MM.1S (cell line): ENCODE results near the gene PRDM7.

Experiments used
- EZH2 ChIP-seq: fragments of 300-600 bp; sonication (generic); optimal IDR thresholded peaks from 2 replicates; pipeline ENCODE3; 2017; ENCODE audit warnings: low read depth, mild to moderate bottlenecking, antibody characterized with exemption, low read length, mixed read lengths
- EZH2phosphoT487 ChIP-seq: fragments of 300-600 bp; sonication (generic); IDR thresholded peaks from 2 replicates; pipeline ENCODE4 v1.6.1; 2018; ENCODE audit warnings: antibody characterized with exemption, low read length
- TF ChIP-seq, protein P1 (sequence below): fragments of 300-600 bp; sonication (generic); IDR thresholded peaks from 2 replicates; pipeline ENCODE4 v1.5.1; 2016; ENCODE audit warnings: antibody characterized with exemption, low read length, mixed read lengths

DNA sequence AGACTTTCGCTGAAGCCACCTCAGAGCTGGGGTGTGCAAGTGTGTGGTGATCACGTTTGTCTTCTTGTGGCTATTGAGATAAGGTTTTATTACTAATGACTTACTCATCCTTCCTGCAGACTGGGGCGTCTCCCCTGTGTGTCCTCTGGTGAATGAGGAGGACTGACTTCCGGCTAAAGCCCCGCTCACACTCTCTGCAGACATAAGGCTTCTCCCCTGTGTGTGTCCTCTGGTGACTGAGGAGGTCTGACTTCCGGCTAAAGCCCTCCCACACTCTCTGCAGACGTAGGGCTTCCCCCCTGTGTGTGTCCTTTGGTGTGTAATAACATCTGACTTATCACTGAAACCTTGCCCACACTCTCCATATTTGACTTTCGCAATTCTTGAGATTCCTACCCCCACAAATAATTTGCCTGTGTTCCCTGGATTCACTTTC lies 19.4 kb downstream of the PRDM7 start:
- TF ChIP-seq, protein P1, sequence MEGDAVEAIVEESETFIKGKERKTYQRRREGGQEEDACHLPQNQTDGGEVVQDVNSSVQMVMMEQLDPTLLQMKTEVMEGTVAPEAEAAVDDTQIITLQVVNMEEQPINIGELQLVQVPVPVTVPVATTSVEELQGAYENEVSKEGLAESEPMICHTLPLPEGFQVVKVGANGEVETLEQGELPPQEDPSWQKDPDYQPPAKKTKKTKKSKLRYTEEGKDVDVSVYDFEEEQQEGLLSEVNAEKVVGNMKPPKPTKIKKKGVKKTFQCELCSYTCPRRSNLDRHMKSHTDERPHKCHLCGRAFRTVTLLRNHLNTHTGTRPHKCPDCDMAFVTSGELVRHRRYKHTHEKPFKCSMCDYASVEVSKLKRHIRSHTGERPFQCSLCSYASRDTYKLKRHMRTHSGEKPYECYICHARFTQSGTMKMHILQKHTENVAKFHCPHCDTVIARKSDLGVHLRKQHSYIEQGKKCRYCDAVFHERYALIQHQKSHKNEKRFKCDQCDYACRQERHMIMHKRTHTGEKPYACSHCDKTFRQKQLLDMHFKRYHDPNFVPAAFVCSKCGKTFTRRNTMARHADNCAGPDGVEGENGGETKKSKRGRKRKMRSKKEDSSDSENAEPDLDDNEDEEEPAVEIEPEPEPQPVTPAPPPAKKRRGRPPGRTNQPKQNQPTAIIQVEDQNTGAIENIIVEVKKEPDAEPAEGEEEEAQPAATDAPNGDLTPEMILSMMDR = no peak
- TF ChIP-seq EZH2 = no peak
- TF ChIP-seq EZH2phosphoT487 = no peak
